Measurements from ENCODE around the gene NSMCE1.

Gene NSMCE1

GRCh38 chr16:27228621-27229501 lies 39.7 kb downstream of the NSMCE1 start:
- DNase-seq = no peak

- no peak for DNase-seq
These were observed 40.5 kb downstream of the NSMCE1 start for GRCh38 chr16:27228045-27228444.

GRCh38 chr16:27226976-27227705 lies 41.4 kb downstream of the NSMCE1 start:
- no peak for DNase-seq

- DNase-seq = no peak
These were observed 42.1 kb downstream of the NSMCE1 start for GRCh38 chr16:27226476-27226875.

GRCh38 chr16:27225536-27226360 lies 42.8 kb downstream of the NSMCE1 start:
- DNase-seq = no peak

GRCh38 chr16:27224741-27225300 lies 43.8 kb downstream of the NSMCE1 start:
- DNase-seq = no peak

- DNase-seq = no peak
These were observed 44.3 kb downstream of the NSMCE1 start for GRCh38 chr16:27224271-27224737.

- no peak for DNase-seq
These were observed 44.9 kb downstream of the NSMCE1 start for GRCh38 chr16:27223701-27224100.

- no peak for DNase-seq
These were observed 45.4 kb downstream of the NSMCE1 start for GRCh38 chr16:27223226-27223610.

- DNase-seq = no peak
These were observed 46.0 kb downstream of the NSMCE1 start for GRCh38 chr16:27222249-27223225.

- no peak for DNase-seq
These were observed 46.9 kb downstream of the NSMCE1 start for GRCh38 chr16:27221576-27222248.

- no peak for DNase-seq
These were observed 47.6 kb downstream of the NSMCE1 start for GRCh38 chr16:27220991-27221390.

GRCh38 chr16:27220527-27220926 lies 48.0 kb downstream of the NSMCE1 start:
- DNase-seq = no peak

- DNase-seq = no peak
These were observed 48.5 kb downstream of the NSMCE1 start for GRCh38 chr16:27220120-27220519.

GRCh38 chr16:27219161-27219560 lies 49.4 kb downstream of the NSMCE1 start:
- DNase-seq = no peak

GRCh38 chr16:27218756-27219155 lies 49.8 kb downstream of the NSMCE1 start:
- no peak for DNase-seq

GRCh38 chr16:27217256-27217655 lies 51.3 kb downstream of the NSMCE1 start:
- DNase-seq = no peak

GRCh38 chr16:27216297-27216885 lies 52.2 kb downstream of the NSMCE1 start:
- DNase-seq = no peak

GRCh38 chr16:27215660-27216059 lies 52.9 kb downstream of the NSMCE1 start:
- no peak for DNase-seq
